T-cell (primary cell): ENCODE data around the gene ADAMTS17. TPM values are rescaled to one million over a fixed set of nuclear protein-coding genes. Genes with fewer than 3 reads are reported as not detected.
"Not testable (repeated sequence)": the region's sequence is repeated elsewhere in the genome, so short reads cannot be mapped to it uniquely, and the experiment has no call there.

Source experiments
- ATAC-seq, 4 experiments: fragments of 200-7000 bp in 3 of 4; fragments of 150-1000 bp in 1 of 4; cut with Tn5 transposase; replicated peaks in 1 of 4; 1 replicate in 3 of 4; 2 replicates in 1 of 4; pipeline ENCODE4 v1.10.0; 2021; ENCODE audit warnings: moderate library complexity in 3 of 4, mild to moderate bottlenecking in 2 of 4, moderate number of reproducible peaks in 1 of 4
- CTCF ChIA-PET, 2 donors: fragments of 300-600 bp; sonication (Branson Sonifier 250); formaldehyde crosslinking; loops; one replicate each; lab custom pipeline; 2022; ENCODE audit warnings: antibody characterized with exemption in 2 of 2; lab: Charles Lee
- POLR2A ChIA-PET, 2 donors: fragments of 300-600 bp; sonication (Branson Sonifier 250); formaldehyde crosslinking; loops; one replicate each; lab custom pipeline; 2022; ENCODE audit warnings: antibody characterized with exemption in 2 of 2; lab: Charles Lee
- DNase-seq, 35 experiments: peaks; one replicate each; pipeline versions ENCODE4 v3.0.0 to v3.0.0-alpha.2; 2013 to 2023
- H3K27ac ChIP-seq: one replicate; pipeline ENCODE4 v1.5.1; 2013; ENCODE audit warnings: low read length
- H3K27me3 ChIP-seq, 2 experiments: replicated peaks in 1 of 2; 1 replicate in 1 of 2; 2 replicates in 1 of 2; pipeline versions ENCODE4 v1.6.1 to v1.7.0; 2013; ENCODE audit warnings: low read length in 1 of 2, mixed read lengths in 1 of 2; ENCODE audit not compliant: control insufficient read depth in 2 of 2, insufficient read depth in 2 of 2; ENCODE audit errors: extremely low read depth in 1 of 2
- H3K36me3 ChIP-seq, 2 donors: 1 replicate in 1 of 2; 2 replicates in 1 of 2; pipeline versions ENCODE4 v1.6.1 to v1.7.0; 2013; ENCODE audit warnings: low read length in 1 of 2; ENCODE audit not compliant: control insufficient read depth in 2 of 2, insufficient read depth in 1 of 2; ENCODE audit errors: extremely low read depth in 1 of 2
- H3K4me1 ChIP-seq, 2 experiments: 1 replicate in 1 of 2; 2 replicates in 1 of 2; pipeline versions ENCODE4 v1.6.1 to v1.7.0; 2013; ENCODE audit warnings: low read length in 2 of 2, mixed read lengths in 1 of 2; ENCODE audit not compliant: insufficient read depth in 2 of 2, control insufficient read depth in 1 of 2; ENCODE audit errors: extremely low read depth in 1 of 2
- H3K4me3 ChIP-seq, 2 donors: 1 replicate in 1 of 2; 2 replicates in 1 of 2; pipeline versions ENCODE4 v1.5.1 to v1.7.0; 2013; ENCODE audit warnings: mild to moderate bottlenecking in 2 of 2, low read length in 1 of 2, moderate library complexity in 1 of 2; ENCODE audit not compliant: control insufficient read depth in 1 of 2; ENCODE audit errors: extremely low read depth in 1 of 2
- H3K9me3 ChIP-seq: 2 replicates; pipeline ENCODE4 v1.7.0; 2013
- H3K27ac Mint-ChIP-seq, 2 donors: one replicate each; pipeline ENCODE4 v1.8.0; 2020 to 2021; ENCODE audit warnings: mild to moderate bottlenecking in 2 of 2, mixed read lengths in 2 of 2
- H3K27me3 Mint-ChIP-seq, 2 donors: one replicate each; pipeline ENCODE4 v1.8.0; 2021 to 2022; ENCODE audit warnings: mixed read lengths in 2 of 2
- H3K36me3 Mint-ChIP-seq: one replicate; pipeline ENCODE4 v1.8.0; 2021; ENCODE audit warnings: mixed read lengths
- H3K4me1 Mint-ChIP-seq, 3 donors: one replicate each; pipeline ENCODE4 v1.8.0; 2020 to 2022; ENCODE audit warnings: mixed read lengths in 3 of 3, mild to moderate bottlenecking in 1 of 3
- H3K4me3 Mint-ChIP-seq, 3 donors: one replicate each; pipeline ENCODE4 v1.8.0; 2020 to 2022; ENCODE audit warnings: mild to moderate bottlenecking in 3 of 3, mixed read lengths in 3 of 3, moderate library complexity in 3 of 3
- H3K9me3 Mint-ChIP-seq, 3 donors: one replicate each; pipeline ENCODE4 v1.8.0; 2020 to 2022; ENCODE audit warnings: mixed read lengths in 3 of 3
- WGBS: methylation state at CpG from one replicate; pipeline ENCODE4 v1.1.5; 2013; ENCODE audit warnings: missing lambda C conversion rate; ENCODE audit not compliant: insufficient coverage; 5-methylcytosine and 5-hydroxymethylcytosine counted together
- total RNA-seq, 35 experiments: library from RNA in 6 of 35; stranded (reverse) in 6 of 35; fragments of 120-200 nt in 1 of 35; gene quantifications; one replicate each; pipeline versions ENCODE4 v1.2.1 to v1.2.4 and lab custom pipeline; 2013 to 2026

ADAMTS17 gene
- total RNA-seq, 5 donors from 2014 or later (not counting 1 experiment from before 2014, with no cell fraction given) = 8.9 to 17.8 (median 11.6) TPM

- H3K27ac Mint-ChIP-seq = no peak overlapping the region
- no peak for DNase-seq
- no peak overlapping the region for H3K4me3 Mint-ChIP-seq
- peaks cover 10% of the 10 kb centered on the region for H3K36me3 Mint-ChIP-seq
- Histone ChIP-seq H3K4me3 (no peak overlapping the region), H3K36me3 (no peaks in the 10 kb centered on the region), H3K9me3 (no peaks in the 10 kb centered on the region), H3K4me1 (no peaks in the 10 kb centered on the region), H3K27me3 (no peaks in the 10 kb centered on the region), H3K27ac (no peak overlapping the region)
- POLR2A ChIA-PET = no interaction called here
- H3K9me3 Mint-ChIP-seq = peaks cover 0 to 6% (median 3%) of the 10 kb centered on the region in 3 donors
- CTCF ChIA-PET = no interaction called here
- H3K27me3 Mint-ChIP-seq = no peaks in the 10 kb centered on the region
- ATAC-seq = no peak
- no peaks in the 10 kb centered on the region for H3K4me1 Mint-ChIP-seq
- WGBS = no CpG with 5 or more reads among the region's 5 CpGs
These were observed 267.8 kb downstream of the ADAMTS17 start for GRCh38 chr15:100073982-100074381.

DNA sequence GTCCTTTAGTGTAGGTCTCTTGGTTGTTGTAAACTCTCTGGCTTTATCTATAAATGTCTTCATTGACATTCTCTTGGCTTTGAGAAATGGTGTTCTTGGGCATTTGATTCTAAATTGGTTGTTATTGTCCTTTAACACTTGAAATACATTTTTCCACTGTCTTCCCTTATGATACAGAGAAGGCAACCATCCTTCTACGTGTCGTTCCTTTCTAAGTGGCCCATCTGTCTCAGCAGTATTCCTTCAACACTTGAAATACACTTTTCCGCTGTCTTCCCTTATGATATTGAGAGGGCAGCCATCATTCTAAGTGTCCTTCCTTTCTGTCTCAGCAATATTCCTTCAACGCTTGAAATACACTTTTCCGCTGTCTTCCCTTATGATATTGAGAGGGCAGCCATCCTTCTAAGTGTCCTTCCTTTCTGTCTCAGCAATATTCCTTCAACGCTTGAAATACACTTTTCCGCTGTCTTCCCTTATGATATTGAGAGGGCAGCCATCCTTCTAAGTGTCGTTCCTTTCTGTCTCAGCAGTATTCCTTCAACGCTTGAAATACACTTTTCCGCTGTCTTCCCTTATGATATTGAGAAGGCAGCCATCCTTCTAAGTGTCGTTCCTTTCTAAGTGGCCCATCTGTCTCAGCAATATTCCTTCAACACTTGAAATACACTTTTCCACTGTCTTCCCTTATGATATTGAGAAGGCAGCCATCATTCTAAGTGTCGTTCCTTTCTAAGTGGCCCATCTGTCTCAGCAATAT, 275.1 kb downstream of the ADAMTS17 start:
- H3K4me1 Mint-ChIP-seq, H3K4me1 ChIP-seq, H3K27ac ChIP-seq, H3K9me3 Mint-ChIP-seq, CTCF ChIA-PET, H3K4me3 Mint-ChIP-seq, DNase-seq, H3K4me3 ChIP-seq, H3K27me3 ChIP-seq, POLR2A ChIA-PET, H3K36me3 ChIP-seq, ATAC-seq, H3K27me3 Mint-ChIP-seq, H3K9me3 ChIP-seq, H3K27ac Mint-ChIP-seq: not testable (repeated sequence)
- H3K36me3 Mint-ChIP-seq = peaks cover 30% of the 10 kb centered on the region
- WGBS = 92% methylated on average over 4 of the region's 12 CpGs

DNA sequence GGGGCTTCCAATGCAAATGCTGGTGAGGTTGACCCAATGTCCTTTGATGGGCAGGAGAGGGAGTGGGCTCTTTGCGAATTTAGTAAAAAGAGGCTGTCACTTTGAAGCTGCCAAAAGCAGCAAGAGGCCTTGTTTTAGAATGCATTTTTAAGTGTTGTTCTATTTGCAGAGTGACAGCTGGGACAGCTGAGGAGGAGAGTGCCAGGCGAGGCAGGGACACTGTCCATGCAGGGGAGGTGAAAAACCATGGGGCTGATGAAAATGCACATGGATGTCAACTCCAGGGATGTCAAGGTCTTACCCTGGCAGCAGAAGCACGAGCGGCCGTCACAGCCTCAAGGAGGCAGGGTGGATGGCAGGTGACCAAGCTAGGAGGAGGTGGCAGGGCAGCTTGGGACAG, 279.8 kb downstream of the ADAMTS17 start:
- Mint-ChIP-seq H3K4me3 (no peak overlapping the region), H3K27ac (no peak overlapping the region), H3K27me3 (no peaks in the 10 kb centered on the region), H3K4me1 (no peaks in the 10 kb centered on the region), H3K36me3 (peaks cover 25% of the 10 kb centered on the region), H3K9me3 (peaks cover 0 to 3% (median 0%) of the 10 kb centered on the region in 3 donors)
- Histone ChIP-seq H3K4me3 (no peak overlapping the region), H3K27ac (no peak overlapping the region), H3K27me3 (peaks cover 0 to 14% of the 10 kb centered on the region in 2 experiments), H3K4me1 (no peaks in the 10 kb centered on the region), H3K36me3 (no peaks in the 10 kb centered on the region), H3K9me3 (no peaks in the 10 kb centered on the region)
- ChIA-PET POLR2A (no interaction called here), CTCF (no interaction called here)
- no peak for ATAC-seq
- no peak for DNase-seq
- 57% methylated on average over 5 of the region's 5 CpGs for WGBS

DNA sequence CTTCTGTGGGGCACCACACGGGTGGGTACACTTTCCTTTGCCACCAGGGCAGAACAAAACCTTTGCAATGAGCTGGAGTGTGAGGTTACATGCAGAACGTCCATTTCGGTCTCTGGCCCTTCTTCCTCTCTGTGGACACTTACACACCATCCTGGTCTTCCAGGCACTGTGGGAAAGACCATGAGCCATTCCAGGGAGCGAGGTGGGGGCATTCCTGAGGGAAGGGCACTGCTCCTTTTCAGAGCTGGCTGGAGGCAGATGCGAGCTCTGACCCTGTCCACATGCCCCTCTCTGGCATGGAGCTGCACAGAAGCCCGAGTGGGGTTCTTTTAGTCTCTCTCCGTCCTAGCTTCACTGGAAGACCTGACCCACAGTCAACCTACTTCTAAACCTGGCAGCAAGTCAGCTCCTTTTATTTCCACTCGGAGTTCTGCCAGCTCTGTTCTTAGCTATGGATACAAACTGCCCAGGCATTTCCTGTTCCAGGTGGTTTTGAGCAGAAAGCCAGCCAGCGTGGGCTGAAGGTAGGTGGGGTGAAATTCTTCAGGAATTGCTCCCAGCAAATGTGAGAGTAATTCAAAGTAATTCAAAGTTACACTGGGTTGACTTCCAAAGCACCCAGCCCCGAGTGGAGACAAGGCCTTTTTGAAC, 281.4 kb downstream of the ADAMTS17 start:
- no peak for DNase-seq
- Histone ChIP-seq H3K27ac (no peak overlapping the region), H3K36me3 (no peaks in the 10 kb centered on the region), H3K4me1 (no peaks in the 10 kb centered on the region), H3K27me3 (peaks cover 0 to 14% of the 10 kb centered on the region in 2 experiments), H3K9me3 (no peaks in the 10 kb centered on the region), H3K4me3 (no peak overlapping the region)
- no peak for ATAC-seq
- Mint-ChIP-seq H3K27ac (no peak overlapping the region), H3K4me3 (no peak overlapping the region), H3K4me1 (no peaks in the 10 kb centered on the region), H3K27me3 (no peaks in the 10 kb centered on the region), H3K36me3 (peaks cover 17% of the 10 kb centered on the region), H3K9me3 (no peaks in the 10 kb centered on the region)
- ChIA-PET CTCF (no interaction called here), POLR2A (no interaction called here)
- WGBS = 69% methylated on average over 5 of the region's 10 CpGs

DNA sequence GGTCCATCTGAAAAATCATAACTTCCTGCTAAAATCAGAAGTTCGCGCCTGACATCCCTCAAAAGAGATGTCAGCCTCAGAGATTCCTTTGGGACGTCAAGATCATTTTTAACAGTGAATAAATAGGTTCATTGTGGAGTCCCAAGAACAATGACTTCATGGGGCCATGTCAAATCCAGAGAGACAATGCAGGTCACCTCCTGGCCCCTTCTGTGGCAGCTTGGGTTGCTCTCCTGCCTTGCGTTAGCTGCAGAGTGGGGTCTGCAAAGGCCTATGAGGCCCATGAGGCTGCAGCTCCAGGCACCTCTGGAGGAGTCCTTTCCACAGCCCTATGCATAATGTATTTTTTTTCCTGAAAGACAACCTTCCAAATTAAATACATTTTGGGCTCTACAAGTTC, 282.3 kb downstream of the ADAMTS17 start:
- H3K27me3 ChIP-seq = peaks cover 0 to 16% of the 10 kb centered on the region in 2 experiments
- no peak overlapping the region for H3K27ac ChIP-seq
- no peak overlapping the region for H3K27ac Mint-ChIP-seq
- H3K4me3 ChIP-seq = no peak overlapping the region
- no peaks in the 10 kb centered on the region for H3K27me3 Mint-ChIP-seq
- no peak overlapping the region for H3K4me3 Mint-ChIP-seq
- ATAC-seq (no peak), DNase-seq (no peak)
- H3K9me3 Mint-ChIP-seq = no peaks in the 10 kb centered on the region
- 89% methylated on average over 4 of the region's 4 CpGs for WGBS
- H3K9me3 ChIP-seq = no peaks in the 10 kb centered on the region
- H3K4me1 Mint-ChIP-seq = no peaks in the 10 kb centered on the region
- ChIA-PET POLR2A (no interaction called here), CTCF (no interaction called here)
- H3K36me3 ChIP-seq = no peaks in the 10 kb centered on the region
- no peaks in the 10 kb centered on the region for H3K4me1 ChIP-seq
- peaks cover 17% of the 10 kb centered on the region for H3K36me3 Mint-ChIP-seq

- H3K27ac Mint-ChIP-seq = no peak overlapping the region
- Histone ChIP-seq H3K27ac (no peak overlapping the region), H3K36me3 (no peaks in the 10 kb centered on the region), H3K27me3 (peaks cover 0 to 17% of the 10 kb centered on the region in 2 experiments), H3K4me1 (no peaks in the 10 kb centered on the region), H3K9me3 (no peaks in the 10 kb centered on the region), H3K4me3 (no peak overlapping the region)
- H3K4me1 Mint-ChIP-seq = no peaks in the 10 kb centered on the region
- POLR2A ChIA-PET = no interaction called here
- H3K9me3 Mint-ChIP-seq = no peaks in the 10 kb centered on the region
- WGBS = 79% methylated on average over 12 of the region's 12 CpGs
- H3K27me3 Mint-ChIP-seq = no peaks in the 10 kb centered on the region
- CTCF ChIA-PET = no interaction called here
- ATAC-seq = no peak
- H3K36me3 Mint-ChIP-seq = peaks cover 17% of the 10 kb centered on the region
- no peak overlapping the region for H3K4me3 Mint-ChIP-seq
- no peak for DNase-seq
These were observed 282.7 kb downstream of the ADAMTS17 start for GRCh38 chr15:100059094-100059493.
